Measurements from ENCODE around the gene ZSCAN2.
"Not testable (repeated sequence)": the region's sequence is repeated elsewhere in the genome, so short reads cannot be mapped to it uniquely, and the experiment has no call there.

The ZSCAN2 gene

DNA sequence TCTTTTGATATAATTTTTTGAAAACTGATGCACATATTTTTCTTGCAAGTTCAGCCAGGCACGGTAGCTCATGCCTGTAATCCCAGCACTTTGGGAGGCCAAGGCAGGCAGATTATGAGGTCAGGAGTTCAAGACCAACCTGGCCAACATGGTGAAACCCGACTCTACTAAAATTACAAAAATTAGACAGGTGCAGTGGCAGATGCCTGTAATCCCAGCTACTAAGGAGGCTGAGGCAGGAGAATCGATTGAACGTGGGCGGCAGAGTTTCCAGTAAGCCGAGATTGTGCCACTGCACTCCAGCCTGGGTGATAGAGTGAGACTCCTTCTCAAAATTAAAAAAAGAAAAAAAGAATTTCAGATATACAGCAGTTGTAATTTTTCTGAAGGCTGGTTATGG, 32.8 kb upstream of the ZSCAN2 start:
- H3K27me3 ChIP-seq (ENCODE audit: insufficient read depth, low read length); H4K8ac ChIP-seq (ENCODE audit: low read depth, low read length); DNase-seq; H3K9me3 ChIP-seq (ENCODE audit: insufficient read depth, low read depth, low read length); H3K4me3 ChIP-seq (ENCODE audit: low read depth, low read length); H2BK5ac ChIP-seq (ENCODE audit: low read depth, low read length, poor library complexity); H3K79me1 ChIP-seq (ENCODE audit: low read length); H3K14ac ChIP-seq (ENCODE audit: low read length); H2BK120ac ChIP-seq (ENCODE audit: insufficient read depth, low read length, poor library complexity); H3K36me3 ChIP-seq (ENCODE audit: control insufficient read depth in 1 of 2, insufficient read depth in 2 of 2, low read length in 2 of 2); H3K18ac ChIP-seq (ENCODE audit: low read length); H3K9ac ChIP-seq (ENCODE audit: low read length); H4K91ac ChIP-seq (ENCODE audit: low read depth, low read length); H3K27ac ChIP-seq (ENCODE audit: low read depth, low read length); H3K4me1 ChIP-seq (ENCODE audit: control insufficient read depth in 1 of 2, insufficient read depth in 2 of 2, low read length in 2 of 2); H3K4ac ChIP-seq (ENCODE audit: low read depth, low read length); H3K23ac ChIP-seq (ENCODE audit: low read length); H3K79me2 ChIP-seq (ENCODE audit: control insufficient read depth, insufficient read depth, low read length, poor library complexity); H3K4me2 ChIP-seq (ENCODE audit: low read length); H2AFZ ChIP-seq (ENCODE audit: insufficient read depth, low read length, poor library complexity); H2AK5ac ChIP-seq (ENCODE audit: low read length); H2BK12ac ChIP-seq (ENCODE audit: low read length); H4K12ac ChIP-seq (ENCODE audit: low read depth, low read length): not testable (repeated sequence)
- WGBS (ENCODE audit: extremely low coverage, insufficient coverage, insufficient read length), result no CpG with 5 or more reads among the region's 6 CpGs

DNA sequence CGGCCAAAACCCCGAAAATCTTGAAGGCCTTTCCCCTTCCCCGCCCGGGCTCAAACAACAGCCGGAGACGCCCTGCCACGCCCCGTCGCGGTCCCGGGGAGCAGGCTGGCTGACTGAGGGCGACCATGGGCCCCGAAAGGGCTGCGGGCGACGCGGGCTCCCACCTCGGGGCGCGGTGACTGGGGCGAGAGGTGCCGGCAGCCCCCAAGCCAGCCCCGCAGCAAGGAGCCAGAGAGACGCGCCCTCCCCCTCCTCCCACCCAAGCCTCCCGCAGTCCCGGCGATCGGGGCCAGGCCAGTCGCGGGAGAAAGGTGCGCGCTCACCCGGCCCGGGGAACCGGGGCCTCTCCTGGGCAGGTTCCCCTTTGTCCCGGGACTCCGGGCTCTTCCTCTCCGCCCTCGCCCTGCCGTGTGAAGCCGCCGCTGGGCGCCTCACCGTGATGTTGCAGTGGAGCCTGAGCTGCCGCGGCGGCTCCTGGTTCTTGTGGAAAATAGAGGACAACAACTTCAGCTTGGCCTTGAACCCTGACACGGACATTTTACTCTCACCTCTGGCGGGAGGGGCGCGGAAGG, 30.6 kb upstream of the ZSCAN2 start:
- Histone ChIP-seq H3K14ac (ENCODE audit: low read length) (peak overlapping the region; percentile 80), H3K9ac (ENCODE audit: low read length) (peak overlapping the region; percentile 91), H2BK12ac (ENCODE audit: low read length) (no peak overlapping the region), H4K12ac (ENCODE audit: low read depth, low read length) (peak overlapping the region; percentile 61), H4K91ac (ENCODE audit: low read depth, low read length) (peak overlapping the region; percentile 60), H4K8ac (ENCODE audit: low read depth, low read length) (peak overlapping the region; percentile 88), H3K79me1 (ENCODE audit: low read length) (peaks cover 8% of the 10 kb centered on the region), H3K27ac (ENCODE audit: low read depth, low read length) (peak overlapping the region; percentile 51), H3K4me1 (ENCODE audit: control insufficient read depth in 1 of 2, insufficient read depth in 2 of 2, low read length in 2 of 2) (no peaks in the 10 kb centered on the region), H2AK5ac (ENCODE audit: low read length) (no peak overlapping the region), H3K23ac (ENCODE audit: low read length) (no peak overlapping the region), H2AFZ (ENCODE audit: insufficient read depth, low read length, poor library complexity) (peak overlapping the region; percentile 77), H3K4me2 (ENCODE audit: low read length) (peak overlapping the region; percentile 97), H3K9me3 (ENCODE audit: insufficient read depth, low read depth, low read length) (no peaks in the 10 kb centered on the region), H3K79me2 (ENCODE audit: control insufficient read depth, insufficient read depth, low read length, poor library complexity) (peaks cover 4% of the 10 kb centered on the region), H2BK120ac (ENCODE audit: insufficient read depth, low read length, poor library complexity) (peak overlapping the region; percentile 20), H3K4me3 (ENCODE audit: low read depth, low read length) (peak overlapping the region; percentile 86), H2BK5ac (ENCODE audit: low read depth, low read length, poor library complexity) (no peak overlapping the region), H3K4ac (ENCODE audit: low read depth, low read length) (peak overlapping the region; percentile 3), H3K36me3 (ENCODE audit: control insufficient read depth in 1 of 2, insufficient read depth in 2 of 2, low read length in 2 of 2) (no peaks in the 10 kb centered on the region), H3K18ac (ENCODE audit: low read length) (peak overlapping the region; percentile 10), H3K27me3 (ENCODE audit: insufficient read depth, low read length) (no peaks in the 10 kb centered on the region)
- peak; percentile 13 to 49 for DNase-seq
- WGBS (ENCODE audit: extremely low coverage, insufficient coverage, insufficient read length), result no CpG with 5 or more reads among the region's 52 CpGs

- Histone ChIP-seq H3K9me3 (ENCODE audit: insufficient read depth, low read depth, low read length) (no peaks in the 10 kb centered on the region), H3K4ac (ENCODE audit: low read depth, low read length) (no peak overlapping the region), H3K23ac (ENCODE audit: low read length) (no peak overlapping the region), H3K4me3 (ENCODE audit: low read depth, low read length) (no peak overlapping the region), H4K12ac (ENCODE audit: low read depth, low read length) (no peak overlapping the region), H2AK5ac (ENCODE audit: low read length) (no peak overlapping the region), H2AFZ (ENCODE audit: insufficient read depth, low read length, poor library complexity) (no peak overlapping the region), H2BK120ac (ENCODE audit: insufficient read depth, low read length, poor library complexity) (no peak overlapping the region), H3K4me1 (ENCODE audit: control insufficient read depth in 1 of 2, insufficient read depth in 2 of 2, low read length in 2 of 2) (no peaks in the 10 kb centered on the region), H3K27ac (ENCODE audit: low read depth, low read length) (no peak overlapping the region), H4K8ac (ENCODE audit: low read depth, low read length) (no peak overlapping the region), H3K79me1 (ENCODE audit: low read length) (peaks cover 8% of the 10 kb centered on the region), H3K79me2 (ENCODE audit: control insufficient read depth, insufficient read depth, low read length, poor library complexity) (peaks cover 4% of the 10 kb centered on the region), H3K18ac (ENCODE audit: low read length) (no peak overlapping the region), H3K4me2 (ENCODE audit: low read length) (no peak overlapping the region), H4K91ac (ENCODE audit: low read depth, low read length) (no peak overlapping the region), H2BK12ac (ENCODE audit: low read length) (no peak overlapping the region), H2BK5ac (ENCODE audit: low read depth, low read length, poor library complexity) (no peak overlapping the region), H3K27me3 (ENCODE audit: insufficient read depth, low read length) (no peaks in the 10 kb centered on the region), H3K36me3 (ENCODE audit: control insufficient read depth in 1 of 2, insufficient read depth in 2 of 2, low read length in 2 of 2) (no peaks in the 10 kb centered on the region), H3K9ac (ENCODE audit: low read length) (no peak overlapping the region), H3K14ac (ENCODE audit: low read length) (no peak overlapping the region)
- DNase-seq, result peak; percentile 72 to 78
- no CpG with 5 or more reads among the region's 4 CpGs for WGBS (ENCODE audit: extremely low coverage, insufficient coverage, insufficient read length)
Observed at GRCh38 chr15:84572231-84572630, 28.6 kb upstream of the ZSCAN2 start.

- Histone ChIP-seq H3K4me3 (ENCODE audit: low read depth, low read length) (no peak overlapping the region), H3K18ac (ENCODE audit: low read length) (no peak overlapping the region), H4K91ac (ENCODE audit: low read depth, low read length) (no peak overlapping the region), H2AK5ac (ENCODE audit: low read length) (no peak overlapping the region), H3K4ac (ENCODE audit: low read depth, low read length) (no peak overlapping the region), H4K8ac (ENCODE audit: low read depth, low read length) (no peak overlapping the region), H3K79me1 (ENCODE audit: low read length) (peaks cover 1% of the 10 kb centered on the region), H3K4me2 (ENCODE audit: low read length) (no peak overlapping the region), H2AFZ (ENCODE audit: insufficient read depth, low read length, poor library complexity) (no peak overlapping the region), H2BK12ac (ENCODE audit: low read length) (no peak overlapping the region), H3K9me3 (ENCODE audit: insufficient read depth, low read depth, low read length) (no peaks in the 10 kb centered on the region), H3K36me3 (ENCODE audit: control insufficient read depth in 1 of 2, insufficient read depth in 2 of 2, low read length in 2 of 2) (no peaks in the 10 kb centered on the region), H3K79me2 (ENCODE audit: control insufficient read depth, insufficient read depth, low read length, poor library complexity) (no peaks in the 10 kb centered on the region), H4K12ac (ENCODE audit: low read depth, low read length) (no peak overlapping the region), H3K27me3 (ENCODE audit: insufficient read depth, low read length) (no peaks in the 10 kb centered on the region), H3K14ac (ENCODE audit: low read length) (no peak overlapping the region), H2BK120ac (ENCODE audit: insufficient read depth, low read length, poor library complexity) (no peak overlapping the region), H3K9ac (ENCODE audit: low read length) (no peak overlapping the region), H3K23ac (ENCODE audit: low read length) (no peak overlapping the region), H3K27ac (ENCODE audit: low read depth, low read length) (no peak overlapping the region), H3K4me1 (ENCODE audit: control insufficient read depth in 1 of 2, insufficient read depth in 2 of 2, low read length in 2 of 2) (peaks cover 2 to 3% of the 10 kb centered on the region in 2 experiments), H2BK5ac (ENCODE audit: low read depth, low read length, poor library complexity) (no peak overlapping the region)
- no CpG with 5 or more reads among the region's 4 CpGs for WGBS (ENCODE audit: extremely low coverage, insufficient coverage, insufficient read length)
- no peak for DNase-seq
Observed at GRCh38 chr15:84575493-84575892, 25.3 kb upstream of the ZSCAN2 start.

Data from trophoblast cell (in vitro differentiated cells and primary cell).